NCI-H2107 (cell line): Measurements from ENCODE around the gene ITGAD.

ENCODE experiments used
- DNase-seq: peaks from one replicate; lab custom pipeline; 2025; lab: John Stamatoyannopoulos, UW

The ITGAD gene

GRCh38 chr16:31475946-31476302 lies 82.8 kb downstream of the ITGAD start:
- no peak for DNase-seq
